GM19372 (cell line): ENCODE measurements around the gene GRM3.
A peak's percentile ranks its signal among the peaks of the same experiment; 100 is the strongest.

Experiments
- ATAC-seq: cut with Tn5 transposase; IDR thresholded peaks from one replicate; pipeline ENCODE4 v1.9.1; 2021; ENCODE audit warnings: mild to moderate bottlenecking, low read depth, moderate library complexity; ENCODE audit not compliant: unreplicated experiment

The GRM3 gene

GRCh38 chr7:86784765-86785164 is 141.1 kb downstream of the GRM3 start:
- no peak for ATAC-seq

- peak; percentile 78 for ATAC-seq
Measured at GRCh38 chr7:86785641-86786040, 141.9 kb downstream of the GRM3 start.

- no peak for ATAC-seq
Measured at GRCh38 chr7:86786376-86786775, 142.7 kb downstream of the GRM3 start.

- ATAC-seq = peak; percentile 49
Measured at GRCh38 chr7:86788948-86789347, 145.2 kb downstream of the GRM3 start.

- peak; percentile 41 for ATAC-seq
Measured at GRCh38 chr7:86790383-86790782, 146.7 kb downstream of the GRM3 start.

GRCh38 chr7:86792260-86792659 is 148.6 kb downstream of the GRM3 start:
- ATAC-seq = no peak

- no peak for ATAC-seq
Measured at GRCh38 chr7:86793136-86793535, 149.4 kb downstream of the GRM3 start.

- ATAC-seq = no peak
Measured at GRCh38 chr7:86814661-86815379, 171.1 kb downstream of the GRM3 start.

GRCh38 chr7:86815556-86815955 is 171.8 kb downstream of the GRM3 start:
- no peak for ATAC-seq

- ATAC-seq = no peak
Measured at GRCh38 chr7:86818903-86819302, 175.2 kb downstream of the GRM3 start.

GRCh38 chr7:86823769-86824168 is 180.1 kb downstream of the GRM3 start:
- ATAC-seq = no peak

- no peak for ATAC-seq
Measured at GRCh38 chr7:86825264-86825663, 181.6 kb downstream of the GRM3 start.

- no peak for ATAC-seq
Measured at GRCh38 chr7:86826948-86827347, 183.2 kb downstream of the GRM3 start.

- no peak for ATAC-seq
Measured at GRCh38 chr7:86833360-86833759, 189.7 kb downstream of the GRM3 start.

- no peak for ATAC-seq
Measured at GRCh38 chr7:86837235-86837634, 193.5 kb downstream of the GRM3 start.

- no peak for ATAC-seq
Measured at GRCh38 chr7:86844608-86845007, 200.9 kb downstream of the GRM3 start.

GRCh38 chr7:86846494-86847190 is 202.9 kb downstream of the GRM3 start:
- no peak for ATAC-seq

GRCh38 chr7:86848226-86848625 is 204.5 kb downstream of the GRM3 start:
- no peak for ATAC-seq

GRCh38 chr7:86851566-86851965 is 207.9 kb downstream of the GRM3 start:
- ATAC-seq = no peak

- ATAC-seq = no peak
Measured at GRCh38 chr7:86863452-86863851, 219.7 kb downstream of the GRM3 start.

GRCh38 chr7:86867163-86867762 is 223.6 kb downstream of the GRM3 start:
- no peak for ATAC-seq

GRCh38 chr7:86876146-86876545 is 232.4 kb downstream of the GRM3 start:
- ATAC-seq = no peak
